ENCODE data around the gene ATXN10. TPM values are rescaled to one million over a fixed set of nuclear protein-coding genes. Genes with fewer than 3 reads are reported as not detected.
"Not testable (repeated sequence)": the region's sequence is repeated elsewhere in the genome, so short reads cannot be mapped to it uniquely, and the experiment has no call there.

ATXN10 gene
- polyA plus RNA-seq, 10 donors, result 174 to 218 (median 195) TPM

DNA sequence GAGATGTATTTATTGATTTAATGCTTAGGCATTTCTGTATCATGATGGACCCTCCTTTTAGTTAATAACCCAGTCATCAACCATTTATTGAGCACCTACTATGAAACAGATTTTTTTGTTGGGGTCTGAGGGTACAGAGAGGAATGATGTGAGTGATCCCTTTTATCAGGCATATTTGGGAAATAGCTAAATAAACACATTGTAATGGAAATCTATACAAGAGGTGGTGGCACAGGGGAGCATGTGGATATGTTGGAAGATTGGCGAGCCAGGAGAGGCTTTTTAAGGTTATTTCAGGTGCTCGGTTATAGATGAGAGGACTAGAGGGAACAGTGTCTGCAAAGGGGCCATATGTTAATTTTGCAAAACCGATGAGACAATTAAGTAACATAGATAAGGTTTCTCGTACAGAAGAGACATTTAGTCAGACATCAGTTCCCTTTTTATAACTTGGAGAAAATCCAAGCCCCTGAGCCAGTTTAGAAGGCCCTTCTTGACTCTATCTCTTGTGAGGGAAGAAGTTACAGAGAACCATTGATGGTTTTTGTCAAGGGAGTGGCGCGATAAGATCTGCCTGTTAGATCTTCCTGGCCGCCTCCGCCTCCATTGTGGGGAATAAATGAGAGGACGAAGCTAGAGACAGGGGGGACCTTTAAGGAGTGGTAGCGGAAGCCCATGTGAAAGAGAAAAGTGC, 2.0 kb downstream of the ATXN10 start:
- DNase-seq, result no peak

DNA sequence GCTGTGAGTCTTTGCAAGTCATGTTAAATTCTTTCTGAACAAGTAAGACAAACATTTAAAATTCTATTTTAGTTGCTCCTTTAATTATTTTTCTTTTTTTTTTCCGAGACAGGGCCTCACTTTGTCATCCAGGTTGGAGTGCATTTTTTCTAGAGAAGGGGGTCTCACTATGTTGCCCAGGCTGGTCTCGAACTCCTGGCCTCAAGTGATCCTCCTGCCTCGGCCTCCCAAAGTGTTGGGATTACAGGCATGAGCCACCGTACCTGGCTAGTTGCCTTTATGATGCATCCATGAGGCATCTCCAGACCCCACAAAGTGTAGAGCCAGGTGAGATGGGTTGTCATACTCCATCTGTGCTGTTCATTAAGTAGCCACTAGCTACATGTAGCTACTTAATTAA, 4.4 kb downstream of the ATXN10 start:
- DNase-seq, result no peak

DNA sequence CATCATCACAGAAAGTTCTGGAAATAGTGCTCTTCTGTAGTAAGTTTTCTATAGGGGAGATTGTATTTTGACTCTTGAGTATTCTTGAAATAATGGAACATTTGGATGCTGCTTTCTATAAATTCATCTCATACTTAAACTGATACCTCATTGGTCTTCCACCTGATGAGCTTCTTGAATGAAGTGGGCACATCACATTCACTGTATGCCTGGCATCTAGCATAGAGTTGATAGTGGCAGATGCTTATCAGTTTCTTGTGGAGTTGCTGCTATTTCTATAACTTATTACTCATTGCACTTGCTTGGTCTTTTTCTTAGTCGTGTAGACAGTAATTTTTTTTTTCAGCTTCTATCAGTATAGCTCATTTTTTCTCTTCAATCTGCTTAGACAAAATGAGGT, 5.4 kb downstream of the ATXN10 start:
- DNase-seq, result no peak

DNA sequence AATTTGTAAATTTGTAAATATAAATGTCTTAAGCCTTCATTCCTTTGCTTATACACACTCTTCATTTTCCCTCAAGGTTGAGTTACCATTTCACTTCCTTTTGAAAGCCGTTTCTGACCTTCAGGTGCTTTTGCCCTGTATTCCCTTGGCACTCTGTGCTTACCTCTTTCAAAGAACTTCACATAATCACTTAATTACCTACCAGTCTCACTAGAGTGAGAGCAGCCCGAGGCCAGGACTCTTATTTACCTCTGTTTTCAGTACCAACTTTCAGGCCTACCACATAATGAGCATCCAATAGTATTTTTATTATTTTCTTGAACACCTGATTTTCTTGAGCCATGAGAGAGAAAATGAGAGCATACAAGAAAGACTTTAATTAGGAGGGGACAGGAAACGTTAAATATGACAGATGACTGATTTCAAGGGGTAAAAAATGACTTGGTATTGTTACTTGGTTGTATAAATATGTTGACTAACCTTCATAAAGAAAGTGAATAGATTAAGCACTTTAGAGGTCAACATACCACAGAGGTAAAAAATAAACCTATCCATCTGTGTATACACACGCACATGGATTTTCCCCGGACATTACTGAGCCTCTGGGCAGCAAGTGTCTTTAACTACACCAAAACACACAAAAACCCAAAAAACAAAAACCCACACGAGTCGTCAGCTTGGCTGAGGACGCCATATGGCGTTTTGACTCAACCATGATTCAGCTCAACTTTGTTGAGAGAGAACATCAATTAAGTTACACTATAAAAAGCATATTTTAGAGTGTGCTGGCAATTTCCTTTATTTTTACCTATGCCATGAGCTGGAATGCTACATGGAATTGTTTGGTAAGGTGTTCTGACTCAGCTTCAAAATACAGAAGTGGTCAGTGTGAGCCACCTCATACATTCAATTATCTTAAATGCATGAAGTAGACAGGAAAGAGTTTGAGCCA, 7.6 kb downstream of the ATXN10 start:
- DNase-seq, result no peak

DNA sequence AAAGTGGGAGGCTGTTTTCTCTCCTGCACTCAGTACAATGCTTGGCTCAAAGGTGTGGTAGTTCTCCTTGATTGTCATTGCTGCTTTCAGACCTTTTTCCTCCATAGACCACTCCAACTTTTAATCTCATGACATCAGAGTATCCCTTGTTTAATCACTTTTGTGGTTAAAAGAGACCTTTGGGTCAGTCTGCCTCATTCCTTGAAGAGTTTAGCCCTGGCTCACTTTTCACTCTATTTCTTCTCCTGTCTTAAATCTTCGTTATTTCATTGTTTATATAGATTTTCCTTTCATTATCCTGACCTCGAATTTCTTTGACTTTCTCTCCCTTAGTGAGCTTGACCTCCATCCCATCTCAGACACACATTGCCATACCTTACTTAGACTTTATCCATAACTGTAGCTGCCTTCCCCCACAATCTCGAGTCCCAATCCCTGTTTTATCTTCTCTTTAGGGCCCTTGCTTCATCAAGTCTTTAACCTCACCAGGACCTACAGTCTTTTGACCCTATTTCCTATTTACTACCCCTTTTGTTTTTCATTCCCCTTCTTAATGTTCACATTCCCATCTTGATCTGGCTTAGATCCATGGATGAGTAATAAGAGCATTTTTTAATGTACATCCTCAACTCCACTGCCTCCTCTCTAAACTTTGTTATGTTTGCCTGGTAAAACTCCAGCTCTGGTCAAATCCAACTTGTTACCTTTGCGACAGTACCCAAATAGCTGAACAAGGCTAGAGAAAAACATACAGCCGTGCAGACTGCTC, 9.5 kb downstream of the ATXN10 start:
- peak in 1 of 3 donors; percentile 44 for DNase-seq

DNA sequence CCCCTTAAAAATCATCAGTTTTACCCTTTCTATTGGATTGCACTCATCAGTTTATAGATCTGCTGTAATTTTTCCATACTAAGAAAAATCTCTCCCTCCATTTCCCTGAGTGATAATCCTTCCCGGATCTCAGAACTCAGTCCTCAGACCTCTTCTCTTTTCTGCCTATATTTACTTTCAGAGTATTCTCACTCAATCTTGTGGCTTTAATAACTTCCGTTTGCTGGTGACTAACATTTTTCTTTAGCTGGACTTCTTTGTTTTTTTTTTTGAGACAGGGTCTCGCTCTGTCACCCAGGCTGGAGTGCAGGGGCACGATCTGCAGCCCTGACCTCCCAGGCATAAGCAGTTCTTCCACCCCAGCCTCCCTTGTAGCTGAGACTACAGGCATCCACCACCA, 10.4 kb downstream of the ATXN10 start:
- no peak for DNase-seq

DNA sequence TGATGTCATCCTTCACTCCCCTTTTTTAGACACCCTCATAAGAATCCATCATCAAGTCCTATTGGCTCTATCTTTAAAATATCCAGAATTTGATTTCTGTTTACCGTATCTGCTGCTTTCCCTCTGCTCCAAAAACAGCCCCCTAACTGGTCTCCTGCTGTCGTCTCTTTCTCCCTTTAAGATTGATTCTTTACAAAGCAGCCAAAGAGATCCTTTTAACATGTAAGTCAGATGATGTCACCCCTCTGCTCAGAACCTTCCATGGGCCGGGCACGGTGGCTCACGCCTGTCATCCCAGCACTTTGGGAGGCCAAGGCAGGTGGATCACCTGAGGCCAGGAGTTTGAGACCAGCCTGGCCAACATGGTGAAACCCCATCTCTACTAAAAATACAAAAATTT, 11.1 kb downstream of the ATXN10 start:
- not testable (repeated sequence) for DNase-seq

DNA sequence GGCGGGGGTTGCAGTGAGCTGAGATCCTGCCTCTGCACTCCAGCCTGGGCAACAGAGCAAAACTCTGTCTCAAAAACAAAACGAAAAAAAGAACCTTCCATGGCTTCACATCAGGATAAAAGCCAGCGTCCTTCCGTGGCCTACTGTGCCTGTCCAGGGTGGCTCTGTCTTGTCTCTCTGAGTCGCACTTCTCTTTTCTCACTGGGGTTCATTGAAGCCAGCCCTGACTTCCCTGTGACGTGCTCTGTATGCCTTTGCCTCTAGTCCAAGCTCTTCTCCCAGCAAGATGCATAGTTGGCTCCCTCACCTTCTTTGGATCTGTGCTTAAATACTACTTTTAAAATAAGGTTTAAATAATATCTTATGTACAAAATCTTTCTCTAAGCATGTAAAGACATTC, 11.6 kb downstream of the ATXN10 start:
- DNase-seq, result no peak

DNA sequence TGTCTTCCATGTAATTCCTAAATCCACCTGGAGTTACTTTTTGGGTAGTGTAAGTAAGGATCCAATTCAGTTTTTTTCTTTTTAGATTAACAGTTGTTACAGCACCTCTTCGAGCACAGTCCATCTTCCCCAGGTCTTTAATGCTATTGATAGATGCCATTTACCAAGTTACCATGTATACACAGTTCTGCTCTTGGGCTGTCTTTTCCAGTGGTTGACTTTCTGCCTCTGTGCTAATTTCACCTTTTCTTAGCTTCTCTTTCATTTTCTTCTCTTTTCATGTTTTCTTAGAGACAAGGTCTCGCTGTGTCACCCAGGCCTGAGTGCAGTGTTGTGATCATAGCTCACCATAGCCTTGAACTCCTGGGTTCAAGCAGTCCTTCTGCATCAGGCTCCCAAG, 12.0 kb downstream of the ATXN10 start:
- DNase-seq, result no peak

DNA sequence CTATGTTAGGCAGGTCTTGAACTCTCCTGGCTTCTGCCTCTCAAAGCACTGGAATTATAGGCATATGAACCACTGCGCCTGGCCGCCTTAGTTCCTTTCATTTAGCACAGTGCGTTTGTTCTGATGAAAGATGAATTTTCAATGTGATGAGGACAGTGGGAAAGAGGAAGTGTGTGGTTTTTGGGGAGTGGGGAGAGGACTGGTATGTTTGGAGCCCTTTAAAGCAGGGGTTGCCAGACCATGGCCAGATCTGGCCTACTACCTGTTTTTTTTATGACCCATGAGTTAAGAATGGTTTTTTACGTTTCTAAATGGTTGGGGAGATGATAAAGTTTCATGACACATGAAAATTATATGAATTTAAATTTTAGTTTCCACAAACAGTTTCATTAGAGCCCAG, 12.5 kb downstream of the ATXN10 start:
- DNase-seq, result no peak

DNA sequence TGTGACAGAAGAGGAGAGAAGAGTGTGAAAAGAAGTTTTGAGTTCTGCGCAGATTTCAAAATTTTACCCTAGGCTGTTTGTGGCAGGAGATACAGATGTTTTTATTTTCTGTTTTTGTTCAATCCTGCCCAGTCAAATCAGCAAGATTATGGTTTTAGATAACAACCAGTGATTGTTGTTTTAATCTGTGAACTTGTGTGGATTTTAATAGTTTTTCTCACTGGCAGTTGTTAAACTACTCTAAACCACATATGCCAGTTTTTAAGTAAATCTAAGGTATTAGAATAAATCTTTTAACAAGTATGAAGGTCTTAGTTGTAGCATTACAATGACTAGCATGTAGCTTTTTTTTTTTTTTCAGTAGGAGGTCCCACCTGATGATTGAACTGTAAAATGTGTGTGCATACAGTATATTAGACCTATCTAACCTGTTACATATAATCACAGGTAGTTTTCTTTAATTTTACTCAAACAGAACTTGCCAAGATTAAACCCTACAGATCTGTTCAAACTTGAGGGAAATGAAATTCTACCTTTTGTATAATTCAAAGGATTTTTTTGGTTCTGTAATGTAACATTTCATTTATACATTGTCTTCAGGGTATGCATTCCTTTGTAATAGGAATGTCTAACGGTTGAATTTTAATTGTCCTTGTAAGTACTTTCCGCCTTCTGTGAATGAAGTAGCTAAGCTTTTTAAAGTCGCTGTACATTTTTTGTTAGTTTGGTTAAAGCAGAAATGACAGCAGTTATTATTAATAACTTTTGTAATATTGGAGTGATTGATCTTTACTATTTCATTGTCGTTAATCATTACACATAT, 13.3 kb downstream of the ATXN10 start:
- no peak for DNase-seq

DNA sequence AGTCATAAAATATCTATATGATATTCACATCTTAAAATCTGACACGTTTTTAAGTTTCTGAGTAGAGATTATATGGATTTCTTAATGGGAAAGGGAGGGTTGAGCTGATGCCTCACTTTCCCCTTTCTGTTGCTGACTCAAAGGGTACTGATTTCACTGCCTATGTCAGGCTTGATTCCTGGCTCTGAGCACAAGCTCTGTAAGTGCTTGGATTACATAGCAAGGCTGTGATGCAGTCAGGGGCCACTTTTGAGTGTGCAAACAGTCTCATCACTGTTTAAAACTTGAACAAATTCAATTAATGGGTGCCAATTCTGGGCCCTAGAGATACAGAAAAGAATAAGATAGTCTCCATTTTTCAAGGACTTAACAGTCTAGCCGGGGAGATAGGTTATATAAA, 14.4 kb downstream of the ATXN10 start:
- no peak for DNase-seq

DNA sequence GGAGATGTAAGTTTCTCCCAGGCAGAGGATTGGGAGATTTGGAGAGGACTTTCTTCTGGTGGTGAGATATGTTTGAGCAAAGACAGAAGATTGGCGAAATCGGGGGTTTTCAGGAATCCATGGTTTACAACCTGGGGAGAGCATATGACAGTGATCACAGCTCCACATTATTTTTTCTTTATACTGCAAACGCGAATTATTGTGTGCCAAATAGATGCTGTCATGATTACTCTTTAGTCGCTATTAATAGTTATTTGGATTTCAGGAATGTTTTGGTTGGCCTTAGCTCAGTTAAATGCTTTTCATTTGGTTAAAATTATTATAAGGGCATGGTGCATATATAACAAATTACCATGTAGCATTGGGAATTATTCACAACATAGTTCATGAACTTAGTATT, 15.2 kb downstream of the ATXN10 start:
- peak in 1 of 3 donors; percentile 30 for DNase-seq

DNA sequence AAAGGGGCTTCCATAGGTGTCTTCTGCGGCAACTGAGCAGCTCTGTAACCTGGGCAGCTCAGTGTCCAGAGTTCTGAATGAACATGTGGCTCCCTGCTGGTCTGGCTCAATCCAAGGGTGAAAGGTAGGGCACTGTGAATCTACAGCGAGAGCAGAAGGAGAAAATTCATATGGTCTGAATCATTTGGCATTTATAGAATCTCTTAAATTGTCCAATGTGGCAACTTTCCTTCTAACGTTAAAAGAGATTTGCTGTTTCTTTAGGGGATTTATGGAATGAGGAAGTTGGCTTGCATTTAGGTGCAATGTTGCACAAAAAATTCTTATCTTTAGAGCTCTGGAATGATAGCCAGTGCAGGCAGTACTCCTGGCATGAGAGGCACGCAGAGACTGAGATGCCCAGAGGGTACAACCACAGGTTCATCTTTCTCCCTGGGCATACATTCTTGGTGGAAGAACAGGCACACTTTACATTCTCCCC, 17.0 kb downstream of the ATXN10 start:
- peak in 2 of 3 donors; percentile 27 to 72 for DNase-seq

DNA sequence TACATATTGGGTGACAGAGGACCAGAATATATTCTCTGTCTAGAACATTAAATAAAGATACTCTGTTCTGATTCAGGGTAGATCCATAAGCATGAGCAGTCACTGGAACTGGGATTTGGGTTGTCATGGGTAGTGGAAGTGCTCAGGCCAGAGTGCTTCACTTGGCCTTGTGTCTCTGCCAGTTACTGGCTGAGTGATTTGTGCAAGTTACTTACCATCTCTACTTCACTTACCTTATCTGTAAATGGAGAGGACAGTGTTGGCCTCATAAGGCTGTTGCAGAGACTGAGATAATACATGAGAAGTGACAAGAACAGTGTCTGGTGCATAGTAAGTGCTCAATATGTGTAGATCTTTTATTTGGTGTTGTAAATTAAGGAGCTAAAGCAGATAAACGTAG, 17.6 kb downstream of the ATXN10 start:
- DNase-seq, result no peak

DNA sequence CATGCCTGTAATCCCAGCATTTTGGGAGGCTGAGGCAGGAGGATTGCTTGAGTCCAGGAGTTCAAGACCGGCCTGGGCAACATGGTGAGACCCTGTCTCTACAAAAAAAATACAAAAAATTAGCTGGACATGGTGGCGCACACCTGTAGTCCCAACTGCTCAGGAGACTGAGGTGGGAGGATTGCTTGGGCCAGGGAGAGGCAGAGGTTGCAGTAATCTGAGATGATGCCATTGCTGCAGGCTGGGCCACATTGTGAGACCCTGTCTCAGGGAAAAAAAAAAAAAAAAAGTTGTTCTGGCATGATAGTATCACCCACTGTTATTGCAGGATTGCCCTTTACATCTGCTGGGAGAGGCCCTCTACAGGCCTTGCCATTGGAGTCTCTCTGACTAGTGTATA, 18.4 kb downstream of the ATXN10 start:
- DNase-seq, result no peak

DNA sequence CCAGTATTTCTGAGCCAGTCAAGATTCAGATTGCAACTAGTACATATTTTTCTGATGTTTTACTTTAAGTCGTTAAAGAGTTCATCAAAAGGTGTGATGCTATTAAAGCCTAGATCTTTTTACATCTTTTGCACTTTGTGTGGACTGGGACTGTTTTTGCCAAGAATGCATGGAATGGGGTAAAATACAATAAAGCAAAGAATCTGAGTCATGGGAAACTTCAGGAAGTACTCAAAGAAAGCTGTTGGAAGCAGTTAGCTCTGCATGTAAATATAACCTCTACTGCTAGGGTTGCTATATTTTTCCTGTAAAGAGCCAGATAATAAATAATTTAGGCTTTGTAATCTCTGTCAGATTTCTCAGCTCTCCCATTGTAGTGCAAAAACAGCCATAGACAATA, 20.9 kb downstream of the ATXN10 start:
- no peak for DNase-seq

DNA sequence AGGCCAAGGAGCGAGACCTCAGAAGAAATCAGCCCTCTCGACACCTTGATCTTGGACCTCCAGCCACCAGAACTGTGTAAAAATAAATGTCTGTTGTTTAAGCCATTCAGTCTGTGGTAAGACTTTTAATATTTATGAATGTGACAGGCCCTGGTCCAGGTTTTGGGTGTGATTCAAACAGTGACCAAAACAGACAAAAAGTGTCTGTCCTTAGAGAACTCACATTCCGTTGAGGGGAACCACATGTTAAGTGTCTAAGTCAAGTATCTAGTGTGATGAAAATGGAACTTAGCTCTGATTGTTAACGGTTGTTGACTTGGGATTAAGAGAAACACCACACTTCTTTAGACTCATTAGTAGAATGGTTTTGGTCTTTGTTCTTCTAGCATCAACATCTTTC, 22.2 kb downstream of the ATXN10 start:
- DNase-seq, result no peak

DNA sequence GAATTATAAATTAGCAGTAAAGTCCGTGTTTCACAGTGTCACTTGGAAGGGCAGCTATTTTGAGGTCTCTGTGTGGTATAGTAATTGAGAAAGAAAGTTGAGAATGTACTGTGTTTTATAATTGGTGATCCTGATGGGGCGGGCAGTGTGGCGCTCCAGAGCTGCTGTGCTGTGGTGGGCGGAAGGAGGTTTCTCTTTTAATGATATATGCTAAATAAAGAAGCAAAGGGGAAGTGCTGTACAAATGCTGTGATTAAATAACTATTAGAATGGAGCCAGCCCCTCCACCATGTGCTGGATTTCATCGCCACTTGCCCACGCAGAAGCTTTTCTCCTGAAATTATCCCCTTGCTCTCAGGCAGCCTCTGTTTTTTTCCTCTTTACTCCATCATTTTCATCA, 24.6 kb downstream of the ATXN10 start:
- no peak for DNase-seq

DNA sequence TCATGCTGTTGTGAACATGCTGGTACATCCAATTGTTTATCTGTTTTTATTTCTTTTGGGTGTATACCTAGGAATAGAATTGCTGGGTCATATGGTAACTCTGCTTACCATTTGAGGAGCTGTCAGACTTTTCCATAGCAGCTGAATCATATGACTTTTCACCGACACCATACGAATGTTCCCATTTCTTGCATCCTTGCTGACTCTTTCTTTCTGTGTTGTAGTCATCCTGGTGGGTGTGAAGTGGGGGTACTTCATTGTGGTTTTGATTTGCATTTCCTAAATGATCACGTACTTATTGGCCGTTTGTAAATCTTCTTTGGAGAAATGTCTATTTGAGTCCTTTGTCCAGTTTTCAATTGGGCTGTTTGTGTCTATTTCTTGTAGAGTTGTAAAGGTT, 26.5 kb downstream of the ATXN10 start:
- no peak for DNase-seq

DNA sequence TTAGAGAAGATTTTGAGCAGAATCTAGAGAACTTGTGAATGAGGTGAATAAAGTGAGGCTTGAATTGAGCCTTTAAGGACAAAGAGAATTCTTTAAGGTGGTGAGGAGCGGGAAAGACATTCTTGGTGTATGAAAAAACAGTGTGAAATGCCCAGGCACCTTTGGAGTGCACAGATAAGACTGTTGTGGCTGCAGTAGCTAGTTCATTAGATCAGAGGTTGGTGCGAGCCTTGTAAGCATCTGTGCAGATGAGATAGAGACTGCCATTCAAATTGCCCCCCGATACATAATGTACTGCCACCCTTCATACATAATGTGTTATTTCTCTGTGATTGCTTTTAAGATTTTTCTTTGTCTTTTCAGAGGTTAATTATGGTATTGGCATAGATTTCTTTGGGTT, 31.3 kb downstream of the ATXN10 start:
- no peak for DNase-seq
